Inferior parietal cortex (tissue), 1 donor: ENCODE results near the gene TFAP2E.
A peak's percentile ranks its signal among the peaks of the same experiment; 100 is the strongest.

ENCODE experiments used
- DNase-seq: peaks from one replicate; pipeline ENCODE4 v3.0.0-alpha.2; 2016; ENCODE audit errors: extremely low spot score

The TFAP2E gene

GRCh38 chr1:35573198-35574124, at the start of gene TFAP2E:
TFAP2E (plus strand) TSS chr1:35573314; CDS start chr1:35573578, 264 bp downstream.
- DNase-seq: no peak

- DNase-seq: no peak
These were observed 49.0 kb upstream of the TFAP2E start for GRCh38 chr1:35524106-35524505.

GRCh38 chr1:35530168-35530567, 42.9 kb upstream of the TFAP2E start:
- DNase-seq: no peak

GRCh38 chr1:35530946-35531345, 42.2 kb upstream of the TFAP2E start:
- no peak for DNase-seq

GRCh38 chr1:35531368-35531767, 41.7 kb upstream of the TFAP2E start:
- DNase-seq: no peak

- peak; percentile 37 for DNase-seq
These were observed 40.5 kb upstream of the TFAP2E start for GRCh38 chr1:35532497-35533223.

GRCh38 chr1:35533586-35533985, 39.5 kb upstream of the TFAP2E start:
- DNase-seq: no peak

- DNase-seq: no peak
These were observed 37.9 kb upstream of the TFAP2E start for GRCh38 chr1:35535243-35535642.

- no peak for DNase-seq
These were observed 36.5 kb upstream of the TFAP2E start for GRCh38 chr1:35536556-35537162.

GRCh38 chr1:35537806-35538205, 35.3 kb upstream of the TFAP2E start:
- no peak for DNase-seq

GRCh38 chr1:35539073-35539823, 33.9 kb upstream of the TFAP2E start:
- DNase-seq: no peak

GRCh38 chr1:35539824-35540261, 33.3 kb upstream of the TFAP2E start:
- no peak for DNase-seq

- peak; percentile 79 for DNase-seq
These were observed 28.1 kb upstream of the TFAP2E start for GRCh38 chr1:35544976-35545375.

- no peak for DNase-seq
These were observed 26.5 kb upstream of the TFAP2E start for GRCh38 chr1:35546614-35547013.

- DNase-seq: no peak
These were observed 19.3 kb upstream of the TFAP2E start for GRCh38 chr1:35553851-35554250.

- DNase-seq: no peak
These were observed 18.6 kb upstream of the TFAP2E start for GRCh38 chr1:35554266-35555211.

GRCh38 chr1:35555212-35555584, 17.9 kb upstream of the TFAP2E start:
- DNase-seq: no peak

- DNase-seq: no peak
These were observed 17.3 kb upstream of the TFAP2E start for GRCh38 chr1:35555601-35556477.

- no peak for DNase-seq
These were observed 16.5 kb upstream of the TFAP2E start for GRCh38 chr1:35556484-35557117.
